Endothelial cell of umbilical vein (primary cell): ENCODE results near the gene PAFAH2. TPM values are rescaled to one million over a fixed set of nuclear protein-coding genes. Genes with fewer than 3 reads are reported as not detected.

Source experiments
- BruUV-seq: library from RNA; stranded (reverse); fragments of 400-500 nt; replicated peaks from 2 replicates; lab custom pipeline; 2021; lab: Mats Ljungman, UMichigan
- CTCF ChIA-PET: fragments of 300-600, 350-600 bp; sonication (Branson Sonifier 250); formaldehyde crosslinking; loops from one replicate; lab custom pipeline; 2021; ENCODE audit warnings: antibody characterized with exemption, inconsistent platforms; lab: Charles Lee
- POLR2A ChIA-PET: fragments of 300-600, 350-600 bp; sonication (Branson Sonifier 250); formaldehyde crosslinking; loops from one replicate; lab custom pipeline; 2021; ENCODE audit warnings: antibody characterized with exemption, inconsistent platforms; lab: Charles Lee
- DNase-seq: peaks from one replicate; pipeline ENCODE4 v3.0.0-alpha.2; 2011; ENCODE audit warnings: low read depth, low spot score
- FAIRE-seq: peaks from 2 replicates; lab custom pipeline; 2011; peaks lifted over from hg19 to GRCh38; lab: Jason Lieb, UNC
- H2AFZ ChIP-seq: 2 replicates; pipeline ENCODE4 v1.6.0; 2012; ENCODE audit warnings: low read depth, low read length, control low read depth, inconsistent platforms
- H3K27ac ChIP-seq: 2 replicates; pipeline ENCODE4 v1.5.1; 2011; ENCODE audit warnings: low read depth, mild to moderate bottlenecking, control low read depth, low read length, moderate library complexity; ENCODE audit not compliant: insufficient read depth
- H3K27me3 ChIP-seq, 2 experiments: 2 replicates each; pipeline versions ENCODE4 v1.6.0 to v1.6.1; 2011; ENCODE audit warnings: low read length in 2 of 2, mixed read lengths in 1 of 2; ENCODE audit not compliant: control insufficient read depth in 2 of 2, insufficient read depth in 2 of 2
- H3K36me3 ChIP-seq, 2 experiments: 2 replicates in 1 of 2; 3 replicates in 1 of 2; pipeline ENCODE4 v1.5.1; 2011; ENCODE audit warnings: low read length in 2 of 2, mild to moderate bottlenecking in 1 of 2, moderate library complexity in 1 of 2; ENCODE audit not compliant: control insufficient read depth in 2 of 2, insufficient read depth in 2 of 2; ENCODE audit errors: extremely low read depth in 1 of 2
- H3K4me1 ChIP-seq: 3 replicates; pipeline ENCODE4 v1.5.1; 2011; ENCODE audit warnings: mild to moderate bottlenecking, low read length; ENCODE audit not compliant: control insufficient read depth, insufficient read depth; ENCODE audit errors: extremely low read depth
- H3K4me2 ChIP-seq: 2 replicates; pipeline ENCODE4 v1.6.1; 2011; ENCODE audit warnings: low read length, control low read depth, mixed read lengths; ENCODE audit not compliant: insufficient read depth
- H3K4me3 ChIP-seq, 3 experiments: fragments of 200-600 bp in 1 of 3; sonication (generic), shearing (Covaris generic) in 1 of 3; replicated peaks in 1 of 3; 2 replicates each; pipeline ENCODE4 v1.5.1; 2011 to 2016; ENCODE audit warnings: control low read depth in 3 of 3, low read length in 3 of 3, mild to moderate bottlenecking in 2 of 3, inconsistent platforms in 1 of 3, low read depth in 1 of 3, moderate library complexity in 1 of 3; ENCODE audit not compliant: insufficient read depth in 1 of 3
- H3K79me2 ChIP-seq: 2 replicates; pipeline ENCODE4 v1.6.0; 2012; ENCODE audit warnings: low read length, inconsistent platforms; ENCODE audit not compliant: control insufficient read depth, insufficient read depth
- H3K9ac ChIP-seq: replicated peaks from 2 replicates; pipeline ENCODE3; 2011; ENCODE audit warnings: low read length, control low read depth; ENCODE audit not compliant: insufficient read depth; ENCODE audit errors: extremely low read depth
- H3K9me1 ChIP-seq: replicated peaks from 3 replicates; pipeline ENCODE4 v1.6.0; 2011; ENCODE audit warnings: mild to moderate bottlenecking, low read length; ENCODE audit not compliant: control insufficient read depth, insufficient read depth; ENCODE audit errors: extremely low read depth
- H3K9me3 ChIP-seq: replicated peaks from 2 replicates; pipeline ENCODE4 v1.5.1; 2012; ENCODE audit warnings: low read length, inconsistent platforms; ENCODE audit not compliant: control insufficient read depth, insufficient read depth
- H4K20me1 ChIP-seq: replicated peaks from 2 replicates; pipeline ENCODE3; 2011; ENCODE audit warnings: mild to moderate bottlenecking, low read length; ENCODE audit not compliant: control insufficient read depth, insufficient read depth; ENCODE audit errors: extremely low read depth
- EZH2 ChIP-seq: IDR thresholded peaks from 2 replicates; pipeline ENCODE4 v1.6.1; 2012; ENCODE audit warnings: borderline replicate concordance, low read depth, mild to moderate bottlenecking, moderate library complexity, low read length, inconsistent platforms; ENCODE audit not compliant: severe bottlenecking
- FOS ChIP-seq: IDR thresholded peaks from 2 replicates; pipeline ENCODE4 v1.6.1; 2011; ENCODE audit warnings: mild to moderate bottlenecking, low read length, moderate library complexity, borderline replicate concordance; ENCODE audit not compliant: insufficient read depth
- POLR2AphosphoS5 ChIP-seq: IDR thresholded peaks from 2 replicates; pipeline ENCODE4 v1.6.1; 2012; ENCODE audit warnings: low read depth, mild to moderate bottlenecking, control low read depth, low read length, moderate library complexity; ENCODE audit not compliant: insufficient read depth
- dilution Hi-C: fragments of 300-500 bp; cut with MboI; formaldehyde crosslinking; loops from one replicate; pipeline ENCODE4 v1.15.0; 2019; ENCODE audit warnings: low sequenced_read_pairs; ENCODE audit not compliant: extremely low pct_ligation_motif_present
- intact Hi-C: fragments of 100-400 bp; cut with micrococcal nuclease; formaldehyde crosslinking; loops from one replicate; pipeline ENCODE4 v1.10.0; 2022
- polyA plus RNA-seq, 4 experiments: library from polyadenylated mRNA; depleted of rRNA in 3 of 4; stranded (reverse) in 3 of 4; unstranded in 1 of 4; fragments of >200 nt; gene quantifications; 2 replicates each; pipeline versions ENCODE4 v1.2.1 to v1.2.3, GENCODE V29; 2011 to 2012; ENCODE audit warnings: missing spikeins in 1 of 4
- total RNA-seq: library from RNA; stranded (reverse); gene quantifications from 2 replicates; pipeline ENCODE4 v1.2.3, GENCODE V29; 2021
- TF ChIP-seq, protein P1 (sequence below), 2 donors: IDR thresholded peaks; 1 replicate in 1 of 2; 2 replicates in 1 of 2; pipeline ENCODE4 v1.5.1; 2011; ENCODE audit warnings: low read length in 2 of 2, mild to moderate bottlenecking in 2 of 2, moderate library complexity in 2 of 2, control low read depth in 1 of 2, inconsistent platforms in 1 of 2, low read depth in 1 of 2; ENCODE audit not compliant: insufficient read depth in 1 of 2; ENCODE audit errors: extremely low read depth in 1 of 2

Gene PAFAH2
- total and polyA plus RNA-seq, 2 donors (not counting 3 experiments of a cell fraction or from before 2014, with no cell fraction given): 6.0 to 6.9 TPM

DNA sequence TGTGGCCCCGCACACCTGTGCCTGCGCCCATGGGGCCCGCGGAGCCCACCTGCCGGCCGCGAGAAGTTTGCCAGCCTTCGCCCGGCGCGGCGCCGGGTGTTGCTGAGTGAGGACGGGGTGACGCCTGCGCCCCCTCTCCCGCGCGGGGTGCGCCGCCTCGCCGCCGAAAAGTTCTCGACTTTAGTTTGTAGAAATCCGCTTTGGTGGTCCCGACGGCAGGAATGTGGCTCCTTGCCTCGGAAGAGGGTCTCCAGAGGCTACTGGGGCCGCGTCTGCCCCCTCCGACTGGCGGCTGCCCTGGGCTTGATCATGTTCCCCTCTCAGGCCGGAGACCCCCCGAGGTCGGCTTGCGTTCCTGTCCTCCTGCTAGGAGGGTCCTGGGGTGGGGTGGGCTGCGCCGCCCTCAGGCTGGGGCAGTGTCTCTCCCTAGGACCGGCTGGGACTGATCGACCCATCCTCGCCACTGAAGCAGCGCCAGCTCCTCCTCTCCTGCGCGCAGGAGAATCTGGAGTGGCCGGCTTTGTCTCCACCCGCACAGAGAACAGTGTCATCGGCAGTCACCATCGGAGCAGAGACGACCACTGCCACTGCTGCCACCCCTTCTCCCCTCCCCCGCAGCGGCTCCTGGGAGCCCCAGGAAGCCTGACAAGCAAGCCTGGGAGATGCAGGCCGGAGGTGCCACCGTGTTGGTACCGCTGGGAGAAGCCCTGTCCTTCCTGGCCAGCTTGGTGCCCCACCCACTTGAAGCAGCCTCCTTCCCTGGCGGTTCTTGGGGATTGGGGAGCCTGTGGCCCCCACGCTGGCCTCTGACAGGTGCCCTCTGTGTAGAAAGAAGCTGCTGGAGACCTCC, 48.6 kb upstream of the PAFAH2 start:
- Histone ChIP-seq H3K9me1 (no peaks in the 10 kb centered on the region), H3K9me3 (no peaks in the 10 kb centered on the region), H4K20me1 (no peaks in the 10 kb centered on the region), H3K27me3 (peaks cover 50 to 51% of the 10 kb centered on the region in 2 experiments), H3K27ac (no peak overlapping the region), H3K36me3 (no peaks in the 10 kb centered on the region), H3K9ac (no peak overlapping the region), H3K4me1 (no peaks in the 10 kb centered on the region), H3K79me2 (no peaks in the 10 kb centered on the region), H2AFZ (no peak overlapping the region), H3K4me3 (no peak overlapping the region), H3K4me2 (no peak overlapping the region)
- no peak for FAIRE-seq
- CTCF ChIA-PET: interaction anchor here (0.7 to 2.9 kb wide), 5 partner anchors 8 to 98 kb away, joined by 3 to 11 read pairs (median 3); no protein-coding TSS in a partner anchor
- TF ChIP-seq, protein P1, sequence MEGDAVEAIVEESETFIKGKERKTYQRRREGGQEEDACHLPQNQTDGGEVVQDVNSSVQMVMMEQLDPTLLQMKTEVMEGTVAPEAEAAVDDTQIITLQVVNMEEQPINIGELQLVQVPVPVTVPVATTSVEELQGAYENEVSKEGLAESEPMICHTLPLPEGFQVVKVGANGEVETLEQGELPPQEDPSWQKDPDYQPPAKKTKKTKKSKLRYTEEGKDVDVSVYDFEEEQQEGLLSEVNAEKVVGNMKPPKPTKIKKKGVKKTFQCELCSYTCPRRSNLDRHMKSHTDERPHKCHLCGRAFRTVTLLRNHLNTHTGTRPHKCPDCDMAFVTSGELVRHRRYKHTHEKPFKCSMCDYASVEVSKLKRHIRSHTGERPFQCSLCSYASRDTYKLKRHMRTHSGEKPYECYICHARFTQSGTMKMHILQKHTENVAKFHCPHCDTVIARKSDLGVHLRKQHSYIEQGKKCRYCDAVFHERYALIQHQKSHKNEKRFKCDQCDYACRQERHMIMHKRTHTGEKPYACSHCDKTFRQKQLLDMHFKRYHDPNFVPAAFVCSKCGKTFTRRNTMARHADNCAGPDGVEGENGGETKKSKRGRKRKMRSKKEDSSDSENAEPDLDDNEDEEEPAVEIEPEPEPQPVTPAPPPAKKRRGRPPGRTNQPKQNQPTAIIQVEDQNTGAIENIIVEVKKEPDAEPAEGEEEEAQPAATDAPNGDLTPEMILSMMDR (IDR thresholded peaks at IDR 0.05; ENCODE audit: extremely low read depth in 1 of 2, insufficient read depth in 1 of 2, low read depth in 1 of 2, low read length in 2 of 2): no peak
- TF ChIP-seq FOS (no peak), POLR2AphosphoS5 (no peak), EZH2 (peak; percentile 82)
- no TSS peak for BruUV-seq
- POLR2A ChIA-PET: no interaction called here
- intact Hi-C loops: no loop called here
- dilution Hi-C loops: no loop called here
- DNase-seq: no peak
